Stimulated activated CD4-positive, alpha-beta T cell treated with anti-CD3 and anti-CD28 coated beads, Interleukin-2, amount 100 ng/mL, for 24 hours (primary cell): Measurements from ENCODE around the gene DDX50.
A peak's percentile ranks its signal among the peaks of the same experiment; 100 is the strongest.
"Not testable (repeated sequence)": the region's sequence is repeated elsewhere in the genome, so short reads cannot be mapped to it uniquely, and the experiment has no call there.

ENCODE experiments used
- DNase-seq, 2 donors: peaks; one replicate each; pipeline ENCODE4 v3.0.0-alpha.2; 2020

DDX50 gene

DNA sequence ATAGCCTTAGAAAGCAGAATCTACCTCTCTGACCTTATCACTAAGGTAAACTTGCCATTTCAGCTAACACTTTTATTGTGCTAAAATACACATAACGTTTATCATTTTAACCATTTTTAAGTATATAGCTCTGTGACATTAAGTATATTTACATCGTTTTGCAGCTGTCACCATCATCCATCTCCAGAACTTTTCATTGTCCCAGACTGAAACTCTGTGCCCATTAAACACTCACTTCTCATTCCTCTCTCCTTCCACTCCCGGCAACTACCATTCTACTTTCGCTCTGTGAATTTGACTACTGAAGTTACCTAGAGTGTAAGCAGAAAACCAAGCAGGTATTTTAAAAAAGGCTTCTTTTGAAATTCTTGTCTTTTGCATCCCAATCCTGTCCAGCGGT lies 1.3 kb downstream of the DDX50 start:
- DNase-seq = no peak

DNA sequence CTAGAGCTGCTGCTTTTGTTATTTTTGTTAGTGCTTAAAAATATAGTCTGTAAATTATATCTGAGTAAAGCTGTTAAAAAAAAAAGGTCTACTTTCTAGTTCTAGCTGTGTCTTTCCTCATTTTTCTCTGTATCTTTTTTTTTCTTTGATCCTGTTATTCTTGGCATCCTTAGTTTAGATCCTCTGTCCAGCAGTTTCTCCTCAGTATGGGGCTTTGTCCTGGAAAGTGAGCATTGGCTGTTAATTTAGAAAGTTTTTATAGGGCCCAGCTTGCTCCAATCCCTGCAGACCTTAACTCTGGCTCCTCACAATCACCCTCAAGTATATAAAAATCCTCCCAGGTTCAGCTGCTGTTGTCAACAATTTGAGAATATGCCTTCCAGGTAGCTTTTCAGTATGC lies 23.5 kb downstream of the DDX50 start:
- no peak for DNase-seq

DNA sequence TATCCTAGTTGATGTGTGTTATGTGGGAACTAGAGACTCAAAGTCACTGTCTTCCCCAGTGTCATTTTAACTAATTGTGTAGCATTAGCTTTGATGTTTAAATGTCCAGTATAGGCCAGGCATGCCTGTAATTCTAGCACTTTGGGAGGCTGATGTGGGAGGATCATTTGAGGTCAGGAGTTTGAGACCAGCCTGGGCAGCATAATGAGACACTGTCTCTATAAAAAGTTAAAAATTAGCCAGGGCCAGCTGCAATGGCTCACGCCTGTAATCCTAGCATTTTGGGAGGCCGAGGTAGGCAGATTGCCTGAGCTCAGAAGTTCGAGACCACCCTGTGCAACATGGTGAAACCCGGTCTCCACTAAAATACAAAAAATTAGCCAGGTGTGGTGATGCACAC lies 24.4 kb downstream of the DDX50 start:
- DNase-seq = no peak

DNA sequence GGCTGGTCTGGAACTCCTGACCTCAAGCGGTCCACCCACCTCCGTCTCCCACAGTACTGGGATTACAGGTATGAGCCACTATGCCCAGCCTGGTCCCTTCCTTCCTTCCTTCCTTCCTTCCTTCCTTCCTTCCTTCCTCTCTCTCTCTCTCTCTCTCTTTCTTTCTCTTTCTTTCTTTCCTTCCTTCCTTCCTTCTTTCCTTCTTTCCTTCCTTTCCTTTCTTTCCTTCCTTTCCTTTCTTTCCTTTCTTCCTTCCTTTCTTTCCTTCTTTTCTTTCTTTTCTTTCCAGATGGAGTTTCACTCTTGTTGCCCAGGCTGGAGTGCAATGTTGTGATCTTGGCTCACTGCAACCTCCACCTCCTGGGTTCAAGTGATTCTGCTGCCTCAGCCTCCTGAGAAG lies 28.0 kb downstream of the DDX50 start:
- DNase-seq = not testable (repeated sequence)

DNA sequence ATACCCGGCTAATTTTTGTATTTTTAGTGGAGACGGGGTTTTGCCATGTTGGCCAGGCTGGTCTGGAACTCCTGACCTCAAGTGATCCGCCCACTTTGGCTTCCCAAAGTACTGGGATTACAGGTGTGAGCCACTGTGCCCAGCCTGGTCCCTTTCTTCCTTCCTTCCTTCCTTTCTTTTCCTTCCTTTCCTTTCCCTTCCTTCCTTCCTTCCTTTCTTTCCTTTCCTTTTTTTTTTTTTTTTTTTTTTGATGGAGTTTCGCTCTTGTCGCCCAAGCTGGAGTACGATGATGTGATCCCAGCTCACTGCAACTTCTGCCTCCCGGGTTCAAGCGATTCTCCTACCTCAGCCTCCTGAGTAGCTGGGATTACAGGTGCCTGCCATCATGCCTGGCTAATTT lies 28.8 kb downstream of the DDX50 start:
- DNase-seq = not testable (repeated sequence)

DNA sequence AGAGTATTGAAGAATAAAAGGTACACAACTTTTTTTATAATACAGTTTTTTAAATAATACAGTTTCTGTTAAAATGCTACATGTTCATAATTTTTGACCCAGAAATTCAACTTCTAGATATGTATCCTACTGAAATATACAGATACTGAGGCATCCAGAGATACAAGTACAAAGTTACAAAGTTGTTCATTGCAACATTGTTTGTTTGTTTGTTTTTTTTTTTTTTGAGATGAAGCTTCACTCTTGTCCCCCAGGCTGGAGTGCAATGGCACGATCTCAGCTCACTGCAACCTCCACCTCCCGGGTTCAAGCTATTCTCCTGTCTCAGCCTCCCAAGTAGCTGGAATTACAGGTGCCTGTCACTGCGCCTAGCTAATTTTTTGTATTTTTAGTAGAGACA lies 31.7 kb downstream of the DDX50 start:
- DNase-seq = not testable (repeated sequence)

DNA sequence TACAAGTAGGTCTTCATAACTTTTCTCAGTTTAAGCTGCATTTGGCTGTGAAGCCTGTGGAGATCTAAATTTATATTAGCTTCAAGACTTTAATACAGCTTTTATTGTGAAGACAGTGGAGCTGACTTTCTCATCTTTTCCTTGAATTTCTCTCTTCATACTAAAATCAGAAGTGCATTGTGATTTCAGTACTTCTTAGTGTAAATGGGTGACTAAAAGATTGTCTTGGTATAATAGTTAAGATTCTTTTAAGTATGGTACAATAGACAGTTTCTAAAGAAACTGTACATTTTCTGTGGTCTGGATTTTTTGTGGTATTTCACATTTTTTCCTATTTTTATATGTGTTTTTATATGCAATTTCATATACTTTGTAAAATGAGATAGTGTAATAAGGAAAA lies 33.9 kb downstream of the DDX50 start:
- no peak for DNase-seq

DNA sequence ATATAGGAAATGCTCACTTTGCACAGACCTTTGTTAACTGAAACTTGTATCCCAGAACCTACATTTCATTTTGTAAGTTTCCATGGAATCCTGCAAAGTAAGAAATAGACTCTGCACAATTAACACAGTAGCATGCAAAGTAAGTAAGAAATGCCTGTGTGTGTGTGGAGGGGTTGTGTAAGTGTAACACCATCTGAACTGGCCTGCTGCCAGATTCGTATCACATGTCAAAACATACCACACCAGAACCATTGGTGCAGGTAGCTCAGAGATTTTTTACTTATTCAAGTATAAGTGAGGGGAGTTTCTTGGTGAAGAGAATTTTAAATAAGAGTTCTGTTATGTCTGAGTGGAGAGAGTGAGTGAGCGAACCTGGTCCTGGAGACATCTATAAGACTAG lies 37.0 kb downstream of the DDX50 start:
- DNase-seq = no peak

DNA sequence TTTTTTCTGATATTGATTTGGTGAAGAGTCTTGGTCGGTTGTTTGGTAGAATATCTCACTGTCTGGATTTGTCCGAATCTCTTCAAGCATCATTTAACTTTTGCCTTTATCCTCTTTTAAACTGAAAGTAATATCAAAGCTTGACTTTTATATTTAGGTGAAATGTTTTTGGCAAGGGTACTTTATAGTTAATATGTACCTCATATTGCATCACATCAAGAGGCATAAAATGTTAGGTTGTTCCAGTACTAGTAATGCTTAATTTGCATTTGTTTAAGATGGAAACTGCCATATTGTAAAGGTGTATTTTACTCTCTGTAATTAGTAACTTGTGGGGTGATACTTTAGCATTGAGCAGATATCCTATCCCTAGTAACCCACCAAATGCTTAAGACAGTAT lies 37.8 kb downstream of the DDX50 start:
- DNase-seq = no peak

DNA sequence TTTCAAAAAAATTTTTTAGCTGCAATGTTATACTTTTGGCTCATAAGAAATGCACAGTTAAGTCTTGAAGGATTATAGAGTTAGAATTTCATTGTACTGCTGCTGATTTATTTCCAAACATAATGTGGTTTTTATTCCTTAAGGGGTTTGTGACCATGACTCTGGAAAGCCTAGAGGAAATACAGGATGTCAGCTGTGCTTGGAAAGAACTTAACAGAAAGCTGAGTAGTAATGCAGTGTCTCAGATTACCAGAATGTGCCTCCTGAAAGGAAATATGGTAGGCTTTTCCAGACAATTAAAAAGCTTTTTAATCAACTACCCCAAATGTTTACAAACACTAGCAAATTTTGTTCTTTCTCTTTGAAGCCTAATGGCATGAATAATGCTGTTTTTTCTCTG lies 39.8 kb downstream of the DDX50 start:
- not testable (repeated sequence) for DNase-seq

DNA sequence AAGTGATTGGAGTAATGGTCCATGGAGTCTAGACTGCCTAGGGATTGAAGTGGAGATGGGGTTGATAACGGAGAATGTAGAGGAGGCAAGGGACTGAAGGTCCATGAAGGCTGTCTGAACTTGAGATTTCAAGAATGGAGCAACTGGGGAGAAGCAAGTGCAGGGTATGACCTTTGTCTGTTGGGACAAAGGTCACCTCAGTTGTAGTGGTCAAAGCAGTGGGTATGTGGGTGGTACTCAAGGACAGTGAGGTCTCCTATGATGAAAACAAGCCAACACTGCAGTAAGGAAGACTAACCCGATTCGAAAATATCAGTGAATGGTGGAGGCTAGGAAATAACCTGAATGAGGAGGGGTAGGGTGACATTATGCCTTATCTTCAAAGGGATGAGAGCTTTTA lies 49.5 kb downstream of the DDX50 start:
- no peak for DNase-seq

DNA sequence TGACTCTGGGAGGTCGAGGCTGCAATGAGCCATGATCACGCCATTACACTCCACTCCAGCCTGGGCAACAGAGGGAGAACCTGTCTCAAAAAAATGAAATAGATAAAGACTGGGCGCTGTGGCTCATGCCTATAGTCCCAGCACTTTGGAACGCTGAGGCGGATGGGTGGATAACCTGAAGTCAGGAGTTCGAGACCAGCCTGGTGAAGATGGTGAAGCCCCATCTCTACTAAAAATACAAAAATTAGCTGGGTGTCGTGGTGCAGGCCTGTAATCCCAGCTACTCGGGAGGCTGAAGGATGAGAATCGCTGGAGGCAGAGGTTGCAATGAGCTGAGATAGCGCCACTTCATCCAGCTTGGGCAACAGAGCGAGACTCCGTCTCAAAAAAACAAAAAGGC lies 53.8 kb downstream of the DDX50 start:
- DNase-seq = no peak

DNA sequence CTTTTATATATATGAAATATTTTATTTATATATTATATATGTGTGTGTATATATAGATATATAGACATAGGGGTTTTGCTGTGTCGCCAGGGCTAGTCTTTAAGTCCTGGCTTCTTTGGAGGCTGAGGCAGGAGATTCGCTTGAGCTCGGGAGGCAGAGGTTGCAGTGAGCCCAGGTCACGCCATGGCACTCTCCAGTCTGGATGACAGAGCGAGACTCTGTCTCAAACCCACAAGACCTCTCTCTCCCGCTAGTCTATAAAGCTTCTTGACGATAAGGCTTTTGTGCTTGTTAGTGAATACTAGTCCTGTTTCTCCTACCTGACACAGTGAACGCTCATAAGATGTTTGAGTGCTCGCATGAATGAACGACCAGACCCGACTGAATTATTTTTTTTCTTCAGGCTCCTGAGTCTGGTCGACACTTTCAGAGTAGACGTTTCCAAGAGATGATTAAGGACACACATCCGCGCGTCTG lies 54.3 kb downstream of the DDX50 start:
- DNase-seq = peak; percentile 30 to 34

DNA sequence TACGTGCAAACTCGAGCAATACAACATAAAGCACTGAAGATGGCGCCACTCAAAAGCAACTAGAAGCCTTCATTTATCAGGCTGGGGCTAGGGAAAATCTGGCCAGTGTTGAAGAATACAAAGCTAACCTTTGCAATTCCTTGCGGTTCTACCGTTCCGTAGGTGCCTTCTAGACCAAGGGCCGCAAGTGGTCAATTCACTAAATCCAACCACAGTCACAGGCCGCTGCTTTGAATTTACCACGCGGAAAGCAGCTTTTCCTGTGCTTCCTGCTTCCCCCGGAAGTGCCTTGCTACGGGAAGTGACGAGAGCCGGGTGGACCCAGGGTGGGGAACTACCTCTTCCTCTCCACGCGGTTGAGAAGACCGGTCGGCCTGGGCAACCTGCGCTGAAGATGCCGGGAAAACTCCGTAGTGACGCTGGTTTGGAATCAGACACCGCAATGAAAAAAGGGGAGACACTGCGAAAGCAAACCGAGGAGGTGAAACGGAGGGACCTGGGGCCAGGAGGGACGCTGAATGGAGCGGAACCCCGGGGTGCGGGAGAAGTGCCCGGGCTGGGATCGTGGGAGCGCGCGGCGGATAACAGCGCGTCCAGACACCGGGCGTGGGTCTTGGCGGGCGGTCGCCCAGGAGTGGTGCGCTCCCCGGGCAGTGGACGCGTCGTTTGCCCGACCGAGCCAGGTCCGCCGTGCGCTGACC lies 54.9 kb downstream of the DDX50 start, which contains the start of gene DDX21:
Gene DDX21 (plus strand): TSS at position 339 of the 701 bp plus-strand sequence. CDS start 56 bp downstream, at position 395.
- peak; percentile 87 to 90 for DNase-seq

DNA sequence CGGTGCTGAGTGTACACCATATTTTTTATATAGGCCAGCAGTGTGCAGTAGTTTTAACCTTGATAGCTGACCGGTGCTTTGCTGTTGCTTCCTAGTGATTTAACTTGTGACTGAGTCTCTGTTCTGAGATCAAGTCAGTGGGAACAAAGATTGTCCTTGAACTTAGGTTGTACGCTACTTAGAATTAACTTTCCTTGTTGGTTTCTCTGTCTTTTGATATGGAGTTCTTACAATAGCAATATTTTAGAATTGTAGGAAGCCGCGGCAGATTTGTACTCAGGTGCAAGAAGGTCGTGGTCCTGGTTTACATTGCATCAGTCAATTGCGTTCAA lies 56.1 kb downstream of the DDX50 start:
- no peak for DNase-seq

DNA sequence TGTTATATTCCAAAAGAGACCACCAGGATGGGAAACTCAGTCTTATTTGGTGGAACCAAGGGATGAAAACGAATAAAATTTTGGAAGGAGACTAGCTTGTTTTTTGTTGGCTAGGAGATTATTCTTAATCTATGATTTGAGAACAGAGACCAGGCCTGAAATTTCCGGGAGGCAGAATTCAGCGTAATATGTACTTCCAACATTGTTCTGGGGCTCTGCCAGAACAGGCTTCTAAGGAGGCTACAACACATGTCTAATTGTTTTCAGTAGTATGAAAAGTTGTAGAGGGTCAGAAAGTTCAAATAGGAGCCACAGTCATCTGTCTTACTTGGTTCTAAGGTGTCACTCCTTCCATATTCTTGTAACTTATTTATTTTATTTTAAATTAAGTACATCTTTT lies 56.5 kb downstream of the DDX50 start:
- no peak for DNase-seq

DNA sequence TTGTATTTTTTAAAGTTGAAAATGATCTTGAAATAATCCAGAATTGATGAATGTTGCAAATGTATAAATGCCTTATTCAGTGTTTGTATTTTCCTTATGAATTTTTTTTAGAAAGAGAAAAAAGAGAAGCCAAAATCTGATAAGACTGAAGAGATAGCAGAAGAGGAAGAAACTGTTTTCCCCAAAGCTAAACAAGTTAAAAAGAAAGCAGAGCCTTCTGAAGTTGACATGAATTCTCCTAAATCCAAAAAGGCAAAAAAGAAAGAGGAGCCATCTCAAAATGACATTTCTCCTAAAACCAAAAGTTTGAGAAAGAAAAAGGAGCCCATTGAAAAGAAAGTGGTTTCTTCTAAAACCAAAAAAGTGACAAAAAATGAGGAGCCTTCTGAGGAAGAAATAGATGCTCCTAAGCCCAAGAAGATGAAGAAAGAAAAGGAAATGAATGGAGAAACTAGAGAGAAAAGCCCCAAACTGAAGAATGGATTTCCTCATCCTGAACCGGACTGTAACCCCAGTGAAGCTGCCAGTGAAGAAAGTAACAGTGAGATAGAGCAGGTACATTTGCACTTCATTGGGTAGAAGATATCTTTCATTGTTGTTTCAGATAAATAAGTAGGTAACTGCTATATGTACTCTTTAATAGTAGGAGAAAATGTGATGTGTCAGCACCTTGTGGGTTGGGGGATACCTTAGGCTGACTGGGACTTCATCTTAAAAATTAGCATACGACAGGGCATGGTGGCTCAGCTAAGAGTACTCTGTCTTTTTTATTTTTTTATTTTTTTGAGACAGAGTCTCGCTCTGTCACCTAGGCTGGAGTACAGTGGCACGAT lies 58.8 kb downstream of the DDX50 start:
- no peak for DNase-seq

DNA sequence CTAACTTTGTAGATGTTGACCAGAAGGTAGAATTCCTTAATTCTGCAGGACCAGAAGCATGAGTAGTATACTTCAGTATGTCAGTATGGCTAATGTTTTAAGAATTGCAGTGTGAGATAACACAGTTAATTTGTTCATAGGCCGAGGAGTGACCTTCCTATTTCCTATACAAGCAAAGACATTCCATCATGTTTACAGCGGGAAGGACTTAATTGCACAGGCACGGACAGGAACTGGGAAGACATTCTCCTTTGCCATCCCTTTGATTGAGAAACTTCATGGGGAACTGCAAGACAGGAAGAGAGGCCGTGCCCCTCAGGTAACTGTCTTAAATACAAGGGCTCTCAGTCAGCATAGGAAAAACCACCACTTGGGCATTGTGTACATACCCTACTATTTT lies 62.0 kb downstream of the DDX50 start:
- DNase-seq = no peak

DNA sequence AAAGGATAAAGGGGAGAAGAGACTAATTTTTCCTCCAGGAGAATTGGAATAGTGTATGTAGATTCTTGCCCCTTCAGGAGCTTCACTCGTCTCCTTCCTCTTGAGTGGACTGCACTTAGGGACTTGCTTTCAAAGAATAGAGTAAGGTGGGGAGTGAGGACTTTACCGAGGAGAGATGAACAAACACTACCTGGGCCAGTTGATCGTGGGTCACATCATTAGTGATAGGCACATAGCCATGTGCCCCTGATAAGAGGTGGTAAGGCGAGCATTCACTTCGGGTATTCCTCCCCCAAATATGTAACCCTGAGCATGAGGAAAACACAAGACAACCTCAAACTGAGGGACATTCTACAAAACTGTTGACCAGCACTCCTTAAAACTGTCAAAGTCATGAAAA lies 72.9 kb downstream of the DDX50 start:
- no peak for DNase-seq

DNA sequence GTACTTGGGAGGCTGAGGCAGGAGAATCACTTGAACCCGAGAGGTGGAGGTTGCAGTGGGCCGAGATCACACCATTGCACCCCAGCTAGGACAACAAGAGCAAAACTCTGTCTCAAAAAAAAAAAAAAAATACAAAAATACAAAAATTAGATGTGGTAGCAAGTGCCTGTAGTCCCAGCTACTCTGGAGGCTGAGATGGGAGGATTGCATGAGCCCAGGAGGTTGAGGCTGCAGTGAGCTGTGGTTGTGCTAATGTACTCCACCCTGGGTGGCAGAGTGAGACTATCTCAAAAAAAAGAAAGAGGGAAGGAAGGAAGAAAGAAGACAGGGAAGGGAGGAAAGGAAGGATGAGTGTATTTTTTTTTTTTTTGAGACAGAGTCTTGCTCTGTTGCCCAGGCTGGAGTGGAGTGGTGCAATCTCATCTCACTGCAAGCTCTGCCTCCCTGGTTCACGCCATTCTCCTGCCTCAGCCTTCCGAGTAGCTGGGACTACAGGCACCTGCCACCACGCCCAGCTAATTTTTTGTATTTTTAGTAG lies 74.9 kb downstream of the DDX50 start:
- not testable (repeated sequence) for DNase-seq

DNA sequence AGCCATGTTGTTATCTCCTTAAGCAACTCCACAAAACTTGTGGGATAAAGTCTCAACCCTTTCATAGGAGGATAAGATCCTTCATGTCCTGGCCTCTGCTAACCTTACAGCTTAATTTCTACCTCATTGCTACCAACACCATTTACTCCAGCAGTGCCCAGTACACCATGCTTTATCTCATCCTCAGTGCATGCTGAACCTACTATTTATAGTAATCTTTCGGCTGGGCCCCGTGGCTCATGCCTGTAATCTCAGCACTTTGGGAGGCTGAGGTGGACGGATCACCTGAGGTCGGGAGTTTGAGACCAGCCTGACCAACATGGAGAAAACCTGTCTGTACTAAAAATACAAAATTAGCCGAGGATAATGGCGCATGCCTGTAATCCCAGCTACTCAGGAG lies 78.6 kb downstream of the DDX50 start:
- DNase-seq = not testable (repeated sequence)

DNA sequence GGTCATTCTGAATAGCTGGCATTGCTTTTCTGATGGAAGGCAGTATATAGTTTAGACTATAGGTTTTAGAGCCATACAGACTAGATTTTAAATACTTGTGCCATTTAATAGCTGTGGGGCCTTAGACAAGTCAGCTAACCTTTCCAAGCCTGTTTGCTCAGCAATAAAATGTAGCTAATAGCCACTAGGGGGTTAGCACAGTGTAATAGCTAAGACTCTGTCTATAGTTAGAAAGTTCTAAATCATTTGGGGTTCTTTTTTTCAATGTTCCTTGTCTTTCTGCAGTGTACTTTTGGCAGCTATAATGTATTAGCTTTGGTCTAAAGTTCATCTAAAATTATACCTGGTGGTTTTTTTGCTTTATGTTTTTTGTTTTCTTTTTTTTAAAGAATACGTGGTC lies 80.0 kb downstream of the DDX50 start:
- DNase-seq = no peak

DNA sequence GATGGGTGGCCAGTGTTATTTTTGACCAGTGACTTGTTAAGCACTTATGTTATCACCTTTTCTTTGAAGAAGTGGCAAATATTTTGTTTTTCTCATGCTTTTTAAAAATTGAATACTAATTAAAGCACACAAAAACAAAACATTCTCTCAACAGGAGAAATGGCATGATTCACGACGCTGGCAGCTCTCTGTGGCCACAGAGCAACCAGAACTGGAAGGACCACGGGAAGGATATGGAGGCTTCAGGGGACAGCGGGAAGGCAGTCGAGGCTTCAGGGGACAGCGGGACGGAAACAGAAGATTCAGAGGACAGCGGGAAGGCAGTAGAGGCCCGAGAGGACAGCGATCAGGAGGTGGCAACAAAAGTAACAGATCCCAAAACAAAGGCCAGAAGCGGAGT lies 81.3 kb downstream of the DDX50 start:
- no peak for DNase-seq

DNA sequence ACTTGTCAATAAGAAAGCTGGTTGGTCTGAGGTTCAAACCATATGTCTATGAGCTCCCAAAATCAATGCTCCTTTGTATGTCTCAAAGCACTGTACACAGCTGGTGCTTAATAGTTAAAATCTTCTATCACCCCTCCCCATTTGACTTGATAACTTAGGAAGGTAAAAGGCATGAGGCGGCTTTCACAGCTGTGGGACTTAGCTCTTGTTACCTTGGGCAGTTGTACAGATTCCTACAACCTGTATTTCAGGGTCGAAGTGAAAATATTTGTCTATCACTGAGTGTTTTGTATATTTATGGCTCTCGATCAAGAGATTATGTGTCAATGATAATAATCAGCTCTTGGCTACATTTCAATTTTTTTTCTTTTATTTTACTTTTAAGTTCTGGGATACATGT lies 86.5 kb downstream of the DDX50 start:
- DNase-seq = no peak
